ENCODE results near the gene SLC2A13. TPM values are rescaled to one million over a fixed set of nuclear protein-coding genes. Genes with fewer than 3 reads are reported as not detected.

SLC2A13 gene
- total RNA-seq, 1 experiment from 2014 or later = 0.66 TPM

GRCh38 chr12:39989501-39989900 is 116.4 kb downstream of the SLC2A13 start:
- DNase-seq = no peak

GRCh38 chr12:39988574-39988973 is 117.3 kb downstream of the SLC2A13 start:
- Histone ChIP-seq H3K27me3 (no peaks in the 10 kb centered on the region; the same call in 1 of the 2 replicates), H3K36me3 (no peaks in the 10 kb centered on the region), H3K4me3 (no peak overlapping the region), H3K9me3 (no peaks in the 10 kb centered on the region)
- no peak for DNase-seq

More at GRCh38 chr12:39989501-39989900, 116.4 kb downstream of the SLC2A13 start:
- H3K9me3 ChIP-seq = no peaks in the 10 kb centered on the region
- H3K27me3 ChIP-seq = no peaks in the 10 kb centered on the region; the same call in 1 of the 2 replicates
- no peak overlapping the region for H3K4me3 ChIP-seq
- H3K36me3 ChIP-seq = no peaks in the 10 kb centered on the region

- H3K9me3 ChIP-seq = no peaks in the 10 kb centered on the region
Observed at GRCh38 chr12:39986674-39987073, 119.2 kb downstream of the SLC2A13 start.

GRCh38 chr12:39984670-39985069 is 121.2 kb downstream of the SLC2A13 start:
- no peak for DNase-seq
- Histone ChIP-seq H3K9me3 (no peaks in the 10 kb centered on the region), H3K4me3 (no peak overlapping the region), H3K36me3 (no peaks in the 10 kb centered on the region), H3K27me3 (no peaks in the 10 kb centered on the region)

More at GRCh38 chr12:39986674-39987073, 119.2 kb downstream of the SLC2A13 start:
- Histone ChIP-seq H3K27me3 (no peaks in the 10 kb centered on the region), H3K36me3 (no peaks in the 10 kb centered on the region), H3K4me3 (no peak overlapping the region)
- DNase-seq = no peak

GRCh38 chr12:39975374-39975918 is 130.4 kb downstream of the SLC2A13 start:
- Histone ChIP-seq H3K27me3 (no peaks in the 10 kb centered on the region), H3K9me3 (no peaks in the 10 kb centered on the region), H3K36me3 (no peaks in the 10 kb centered on the region), H3K4me3 (no peak overlapping the region)
- no peak for DNase-seq

GRCh38 chr12:39972119-39972518 is 133.8 kb downstream of the SLC2A13 start:
- Histone ChIP-seq H3K4me3 (no peak overlapping the region), H3K36me3 (no peaks in the 10 kb centered on the region), H3K9me3 (no peaks in the 10 kb centered on the region), H3K27me3 (no peaks in the 10 kb centered on the region)
- no peak for DNase-seq

- H3K27me3 ChIP-seq = no peaks in the 10 kb centered on the region
- no peak for DNase-seq
- no peaks in the 10 kb centered on the region for H3K9me3 ChIP-seq
- H3K36me3 ChIP-seq = no peaks in the 10 kb centered on the region
- no peak overlapping the region for H3K4me3 ChIP-seq
Observed at GRCh38 chr12:39971348-39971747, 134.5 kb downstream of the SLC2A13 start.

GRCh38 chr12:39966721-39967120 is 139.2 kb downstream of the SLC2A13 start:
- no peaks in the 10 kb centered on the region for H3K27me3 ChIP-seq
- H3K4me3 ChIP-seq = no peak overlapping the region
- no peaks in the 10 kb centered on the region for H3K9me3 ChIP-seq
- H3K36me3 ChIP-seq = no peaks in the 10 kb centered on the region
- no peak for DNase-seq

- Histone ChIP-seq H3K9me3 (no peaks in the 10 kb centered on the region), H3K4me3 (no peak overlapping the region), H3K27me3 (no peaks in the 10 kb centered on the region), H3K36me3 (no peaks in the 10 kb centered on the region)
- DNase-seq = no peak
Observed at GRCh38 chr12:39966256-39966655, 139.6 kb downstream of the SLC2A13 start.

GRCh38 chr12:39959467-39959866 is 146.4 kb downstream of the SLC2A13 start:
- H3K9me3 ChIP-seq = no peaks in the 10 kb centered on the region
- no peak for DNase-seq
- H3K36me3 ChIP-seq = no peaks in the 10 kb centered on the region
- H3K27me3 ChIP-seq = no peaks in the 10 kb centered on the region
- no peak overlapping the region for H3K4me3 ChIP-seq

- Histone ChIP-seq H3K9me3 (no peaks in the 10 kb centered on the region), H3K4me3 (no peak overlapping the region), H3K36me3 (no peaks in the 10 kb centered on the region), H3K27me3 (no peaks in the 10 kb centered on the region)
- DNase-seq = no peak
Observed at GRCh38 chr12:39959031-39959430, 146.8 kb downstream of the SLC2A13 start.

GRCh38 chr12:39958377-39958776 is 147.5 kb downstream of the SLC2A13 start:
- H3K9me3 ChIP-seq = no peaks in the 10 kb centered on the region
- H3K4me3 ChIP-seq = no peak overlapping the region
- no peaks in the 10 kb centered on the region for H3K27me3 ChIP-seq
- no peaks in the 10 kb centered on the region for H3K36me3 ChIP-seq
- DNase-seq = no peak

GRCh38 chr12:39956725-39957124 is 149.2 kb downstream of the SLC2A13 start:
- no peaks in the 10 kb centered on the region for H3K36me3 ChIP-seq
- no peaks in the 10 kb centered on the region for H3K27me3 ChIP-seq
- no peak overlapping the region for H3K4me3 ChIP-seq
- no peaks in the 10 kb centered on the region for H3K9me3 ChIP-seq
- DNase-seq = no peak

- no peaks in the 10 kb centered on the region for H3K9me3 ChIP-seq
Observed at GRCh38 chr12:39946361-39947280, 159.3 kb downstream of the SLC2A13 start.

GRCh38 chr12:39937119-39937518 is 168.8 kb downstream of the SLC2A13 start:
- Histone ChIP-seq H3K27me3 (no peaks in the 10 kb centered on the region), H3K4me3 (no peak overlapping the region), H3K9me3 (no peaks in the 10 kb centered on the region), H3K36me3 (no peaks in the 10 kb centered on the region)
- DNase-seq = no peak

More at GRCh38 chr12:39946361-39947280, 159.3 kb downstream of the SLC2A13 start:
- DNase-seq = no peak
- Histone ChIP-seq H3K27me3 (no peaks in the 10 kb centered on the region), H3K36me3 (no peaks in the 10 kb centered on the region), H3K4me3 (no peak overlapping the region)

GRCh38 chr12:39935839-39936238 is 170.0 kb downstream of the SLC2A13 start:
- Histone ChIP-seq H3K36me3 (no peaks in the 10 kb centered on the region), H3K9me3 (no peaks in the 10 kb centered on the region), H3K27me3 (no peaks in the 10 kb centered on the region), H3K4me3 (no peak overlapping the region)
- DNase-seq = no peak

GRCh38 chr12:39935275-39935674 is 170.6 kb downstream of the SLC2A13 start:
- no peak for DNase-seq
- no peaks in the 10 kb centered on the region for H3K9me3 ChIP-seq
- no peaks in the 10 kb centered on the region for H3K27me3 ChIP-seq
- no peaks in the 10 kb centered on the region for H3K36me3 ChIP-seq
- H3K4me3 ChIP-seq = no peak overlapping the region

- Histone ChIP-seq H3K36me3 (no peaks in the 10 kb centered on the region), H3K4me3 (no peak overlapping the region), H3K9me3 (no peaks in the 10 kb centered on the region), H3K27me3 (no peaks in the 10 kb centered on the region)
- no peak for DNase-seq
Observed at GRCh38 chr12:39931857-39932256, 174.0 kb downstream of the SLC2A13 start.
